HG03520 (cell line): ENCODE measurements around the gene SRSF2.
A peak's percentile ranks its signal among the peaks of the same experiment; 100 is the strongest.
"Not testable (repeated sequence)": the region's sequence is repeated elsewhere in the genome, so short reads cannot be mapped to it uniquely, and the experiment has no call there.

Experiments used
- ATAC-seq: cut with Tn5 transposase; IDR thresholded peaks from one replicate; pipeline ENCODE4 v1.9.1; 2021; ENCODE audit warnings: mild to moderate bottlenecking, moderate library complexity; ENCODE audit not compliant: unreplicated experiment

Gene SRSF2

GRCh38 chr17:76739568-76740115 lies 2.5 kb upstream of the SRSF2 start:
- not testable (repeated sequence) for ATAC-seq

- ATAC-seq: no peak
These were observed 1.3 kb upstream of the SRSF2 start for GRCh38 chr17:76738468-76738850.

- peak; percentile 49 for ATAC-seq
These were observed 741 bp upstream of the SRSF2 start, which contains the start of gene MFSD11 for GRCh38 chr17:76737676-76738467. MFSD11 (plus strand) TSS chr17:76738119; CDS start chr17:76738353, 234 bp downstream.

GRCh38 chr17:76736349-76737081 lies 616 bp downstream of the SRSF2 start:
- peak; percentile 10 for ATAC-seq

- no peak for ATAC-seq
These were observed 1.4 kb downstream of the SRSF2 start for GRCh38 chr17:76735586-76736348.

- ATAC-seq: no peak
These were observed 2.1 kb downstream of the SRSF2 start for GRCh38 chr17:76735006-76735405.

GRCh38 chr17:76734080-76734840 lies 2.9 kb downstream of the SRSF2 start:
- no peak for ATAC-seq

- no peak for ATAC-seq
These were observed 3.5 kb downstream of the SRSF2 start for GRCh38 chr17:76733618-76733957.

- no peak for ATAC-seq
These were observed 4.2 kb downstream of the SRSF2 start for GRCh38 chr17:76732734-76733617.

GRCh38 chr17:76731800-76732733 lies 5.1 kb downstream of the SRSF2 start:
- ATAC-seq: not testable (repeated sequence)

- no peak for ATAC-seq
These were observed 9.2 kb downstream of the SRSF2 start for GRCh38 chr17:76727745-76728456.

GRCh38 chr17:76726776-76727718 lies 10.1 kb downstream of the SRSF2 start, which contains the start of gene METTL23:
METTL23 (plus strand) TSS chr17:76726839; CDS start chr17:76729711, 2,872 bp downstream.
- peak; percentile 45 for ATAC-seq

GRCh38 chr17:76726231-76726775 lies 10.8 kb downstream of the SRSF2 start, which contains the start of gene JMJD6:
JMJD6 (minus strand) TSS chr17:76726606; CDS start chr17:76726475, 131 bp downstream.
- ATAC-seq: peak; percentile 70

GRCh38 chr17:76725580-76726230 lies 11.4 kb downstream of the SRSF2 start:
- ATAC-seq: peak; percentile 6

GRCh38 chr17:76723812-76724211 lies 13.3 kb downstream of the SRSF2 start:
- ATAC-seq: no peak

GRCh38 chr17:76722977-76723376 lies 14.2 kb downstream of the SRSF2 start:
- ATAC-seq: not testable (repeated sequence)
